Erythroblast (primary cell): ENCODE measurements around the gene SYMPK.

Experiments used
- GATA1 ChIP-seq: IDR thresholded peaks from 2 replicates; pipeline ENCODE4 v1.6.1; 2011; ENCODE audit warnings: low read depth, mild to moderate bottlenecking, control low read depth, low read length, moderate library complexity
- POLR2A ChIP-seq: IDR thresholded peaks from 2 replicates; pipeline ENCODE4 v1.6.1; 2011; ENCODE audit warnings: mild to moderate bottlenecking, low read length

DNA sequence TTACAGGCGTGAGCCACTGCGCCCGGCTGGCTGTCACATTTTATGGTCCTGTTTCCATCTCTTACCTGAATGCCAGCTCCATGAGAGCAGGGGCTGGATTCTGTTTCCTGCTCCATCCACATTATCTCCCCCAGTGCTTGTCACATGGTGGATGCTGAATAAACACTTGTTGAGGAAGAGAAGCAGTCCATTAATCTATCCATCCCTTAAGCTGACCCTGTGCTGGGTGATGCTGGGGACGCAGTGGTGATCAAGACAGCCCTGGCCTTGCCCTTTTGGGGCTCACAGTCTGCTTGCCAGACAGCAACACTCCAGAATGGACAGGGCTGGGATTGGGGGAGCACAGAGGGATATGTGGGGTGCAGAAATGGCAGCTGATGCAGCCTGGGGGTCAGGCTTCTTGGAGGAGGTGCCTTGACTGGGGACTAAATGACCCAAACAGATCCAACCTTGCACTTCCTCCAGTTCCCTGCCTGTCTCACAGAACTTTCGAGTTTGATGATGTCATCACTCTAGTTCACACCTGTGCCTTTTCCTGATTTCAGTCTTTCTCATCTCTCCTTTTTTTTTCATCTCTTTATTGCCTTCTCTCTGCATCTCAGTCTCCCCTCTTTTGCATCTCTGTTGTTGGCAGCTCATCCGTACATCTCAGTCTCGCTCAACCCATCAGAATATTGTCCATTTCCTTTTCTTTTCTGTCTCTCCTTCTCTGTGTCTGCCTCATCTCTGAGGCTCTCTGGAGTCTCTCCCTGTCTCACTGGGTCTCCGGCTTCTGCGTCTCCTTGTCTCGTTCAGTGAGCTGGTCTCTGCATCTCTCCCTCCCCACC lies 18.3 kb upstream of the SYMPK start:
- TF ChIP-seq POLR2A = no peak
- TF ChIP-seq GATA1 = no peak
